Pulmonary artery endothelial cell (primary cell): Measurements from ENCODE around the gene ZNF385C. TPM values are rescaled to one million over a fixed set of nuclear protein-coding genes. Genes with fewer than 3 reads are reported as not detected.

Experiments
- DNase-seq: peaks from one replicate; pipeline ENCODE4 v3.0.0-alpha.2; 2011; ENCODE audit warnings: low read depth, low spot score
- total RNA-seq: library from RNA; depleted of rRNA; stranded (reverse); fragments of >200 nt; gene quantifications from 2 replicates; pipeline ENCODE4 v1.2.3, GENCODE V29; 2014

Gene ZNF385C
- total RNA-seq, 1 donor from 2014 or later, result not detected

DNA sequence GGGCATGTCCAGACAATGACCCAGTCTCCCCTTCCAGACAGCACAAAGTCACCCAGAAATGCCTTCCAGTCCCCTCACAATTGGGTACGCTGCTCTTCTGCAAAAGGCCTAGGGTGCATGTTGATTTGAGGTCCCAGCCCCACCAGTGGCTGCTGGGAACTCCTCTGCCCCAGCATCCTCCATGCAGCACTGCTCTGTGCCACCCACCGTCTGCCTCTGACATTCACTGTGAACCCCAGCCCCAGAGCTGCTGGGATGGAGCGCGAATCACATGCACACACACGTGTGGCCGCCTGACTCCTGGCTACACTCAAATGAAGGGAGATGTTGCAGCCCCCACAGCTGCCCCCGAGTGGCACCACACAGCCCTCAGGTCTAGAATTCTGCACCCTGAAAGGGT lies 46.6 kb downstream of the ZNF385C start:
- no peak for DNase-seq

DNA sequence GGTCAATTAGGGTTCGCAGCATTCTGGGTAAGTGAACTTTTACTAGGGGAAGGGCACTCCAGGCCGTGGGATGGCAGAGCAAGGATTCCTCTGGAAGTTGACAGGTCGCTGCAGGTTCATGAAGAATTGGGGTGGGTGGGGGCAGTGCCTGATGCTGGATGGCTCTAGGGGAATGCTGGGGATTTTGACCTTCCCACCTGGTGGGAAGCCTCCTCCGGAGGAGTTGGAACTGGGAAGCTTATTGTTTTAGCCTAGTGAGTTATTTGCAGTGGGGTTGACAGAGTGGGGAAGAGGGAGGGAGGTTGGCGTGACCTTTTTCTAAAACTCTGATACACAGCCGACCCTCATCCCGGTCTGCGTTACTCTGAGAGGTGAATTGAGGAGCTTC lies 47.3 kb downstream of the ZNF385C start:
- DNase-seq, result no peak

DNA sequence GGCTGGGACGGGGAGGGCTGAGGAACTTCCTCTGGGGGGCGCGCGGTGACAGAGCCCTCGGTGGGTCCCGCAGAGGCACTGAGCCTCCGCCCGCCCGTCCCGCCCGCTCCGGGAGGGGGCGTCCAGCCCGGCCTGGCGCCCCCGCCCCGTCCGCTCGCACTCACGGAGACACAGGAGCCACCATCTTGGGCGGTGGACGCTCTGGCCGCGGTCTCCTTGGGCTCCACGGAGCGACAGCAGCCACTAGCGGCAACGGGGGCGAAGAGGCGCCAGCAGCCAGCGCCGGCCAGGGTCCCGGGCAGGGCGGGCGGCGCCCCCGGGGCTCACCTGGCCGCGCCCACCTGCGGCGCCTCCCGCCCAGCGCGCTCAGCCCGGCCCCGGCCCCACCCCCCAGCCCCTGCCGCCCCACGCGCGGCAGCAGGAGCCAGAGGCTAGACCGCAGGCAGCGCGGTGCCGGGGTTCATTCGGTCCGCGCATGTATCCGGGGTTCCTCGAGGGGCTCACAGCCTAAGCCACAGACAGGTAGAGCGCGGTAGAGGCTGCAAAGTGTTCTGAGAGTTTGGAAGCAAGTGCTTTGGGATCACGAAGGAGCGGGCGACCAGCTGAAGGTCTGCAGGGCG lies 47.8 kb downstream of the ZNF385C start, which contains the start of gene C17orf113:
Gene C17orf113 (minus strand): TSS at position 209 of the 620 bp plus-strand sequence. CDS start 7,225 bp downstream, outside the sequence.
- DNase-seq, result no peak

DNA sequence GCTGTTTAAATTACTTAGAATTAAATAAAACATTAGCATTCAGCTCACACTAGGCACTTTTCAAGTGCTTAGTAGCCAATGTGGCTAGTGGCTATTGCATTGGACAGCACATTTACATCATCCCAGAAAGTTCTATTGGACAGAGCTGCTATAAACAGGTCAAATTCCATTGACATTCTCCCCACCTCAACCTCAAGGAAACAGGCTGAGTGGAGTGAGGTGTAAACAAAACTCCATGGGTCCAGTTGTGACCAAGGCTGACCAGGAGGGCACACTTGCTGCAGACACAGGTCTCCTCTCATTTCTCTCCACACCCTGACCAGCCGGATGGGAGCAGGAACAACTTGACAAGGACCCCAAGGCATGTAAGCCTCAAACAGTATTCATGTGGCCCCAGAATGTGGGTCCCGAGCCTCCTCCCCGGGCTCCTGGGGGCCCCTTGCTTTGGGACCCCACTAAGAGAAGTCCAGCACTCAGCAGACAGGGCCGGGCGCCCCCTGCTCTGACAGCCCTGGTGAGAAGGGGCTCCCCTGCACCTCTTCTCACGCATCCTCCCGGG lies 48.4 kb downstream of the ZNF385C start:
- DNase-seq, result no peak

DNA sequence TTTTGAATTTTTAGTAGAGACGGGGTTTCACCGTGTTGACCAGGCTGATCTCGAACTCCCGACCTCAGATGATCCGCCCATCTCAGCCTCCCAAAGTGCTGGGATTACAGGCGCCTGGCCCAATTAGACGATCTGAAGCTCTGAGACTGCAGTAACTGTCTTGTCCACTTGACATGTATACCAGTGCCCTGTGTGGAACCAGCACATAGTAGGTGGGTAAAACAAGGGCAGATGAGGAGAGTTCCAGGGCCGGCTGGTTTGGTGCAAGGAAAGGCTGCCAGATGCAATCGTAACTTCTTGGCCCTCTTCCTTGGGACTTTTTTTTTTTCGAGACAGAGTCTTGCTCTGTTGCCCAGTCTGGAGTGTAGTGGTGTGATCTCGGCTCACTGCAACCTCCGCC lies 50.9 kb downstream of the ZNF385C start:
- no peak for DNase-seq

DNA sequence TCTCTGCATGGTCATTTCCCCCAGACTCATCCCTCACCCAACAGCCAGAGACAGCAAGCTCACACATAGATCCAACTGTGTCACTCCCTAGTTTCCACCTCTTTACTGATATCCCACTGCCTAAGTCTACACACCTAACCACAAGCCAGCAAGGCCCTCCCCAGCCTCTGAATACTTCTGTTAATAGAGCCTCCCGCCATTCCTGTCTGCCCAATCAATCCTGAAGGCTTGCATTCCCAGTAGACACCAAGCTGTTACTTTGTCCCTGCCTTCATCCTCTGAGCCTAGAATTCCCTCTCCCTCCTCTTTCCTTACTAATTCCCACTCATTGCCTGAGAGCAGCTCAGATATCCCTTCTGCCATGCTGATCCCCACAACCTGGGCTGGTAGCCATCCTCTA lies 52.6 kb downstream of the ZNF385C start:
- no peak for DNase-seq

DNA sequence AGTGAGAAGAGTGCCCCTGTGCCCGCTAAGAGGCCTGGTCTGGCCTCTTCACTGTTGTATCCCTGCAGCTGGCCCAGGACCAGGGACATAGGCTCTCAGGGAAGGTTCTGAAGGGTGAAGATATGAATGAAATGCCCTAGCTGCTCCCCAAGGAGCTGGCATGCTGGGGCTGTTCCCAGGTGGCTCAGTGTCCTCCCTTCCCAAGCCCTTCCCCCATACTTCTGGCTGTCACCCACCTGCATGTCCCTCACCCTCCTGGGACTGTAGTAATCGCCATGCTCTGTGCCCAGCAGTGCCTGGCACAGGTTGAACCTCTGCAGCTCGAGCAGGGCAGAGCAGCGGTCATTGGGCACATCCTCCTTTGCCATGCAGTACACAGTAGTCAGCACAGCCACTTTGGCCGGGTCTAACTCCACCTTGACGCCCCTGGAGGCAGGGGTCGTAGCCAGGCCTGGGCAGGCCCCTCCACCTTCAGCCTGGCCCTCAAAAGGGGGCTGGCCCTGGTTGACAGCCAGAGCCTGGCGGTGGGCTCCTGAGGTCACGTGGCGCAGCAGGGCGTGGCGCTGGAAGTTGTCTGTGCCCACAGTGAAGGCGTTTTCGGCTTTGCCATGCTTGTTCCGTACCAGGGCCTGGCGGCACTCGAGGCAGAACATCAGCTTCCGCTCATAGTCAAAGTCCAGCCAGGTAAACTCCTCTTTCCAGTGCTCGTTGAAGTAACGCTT lies 55.5 kb downstream of the ZNF385C start:
- DNase-seq, result no peak

DNA sequence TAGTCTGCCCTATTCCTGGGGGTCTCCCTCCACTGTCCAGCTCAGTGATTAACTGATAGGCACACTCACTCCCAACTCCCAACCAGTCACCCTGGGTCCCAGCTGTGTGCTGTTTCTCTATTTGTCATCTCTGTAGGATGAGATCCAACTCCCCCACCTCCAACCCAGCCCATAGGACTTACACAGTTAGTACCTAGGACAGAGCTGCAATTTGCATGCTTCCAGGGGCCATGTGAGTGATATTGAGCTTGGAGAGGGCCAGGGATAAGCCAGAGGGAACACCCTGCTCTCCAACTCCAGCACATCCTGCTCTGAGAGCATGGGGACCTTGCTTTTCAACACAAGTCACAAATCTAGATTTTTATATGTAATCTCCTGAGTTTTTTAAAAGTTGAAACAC lies 56.7 kb downstream of the ZNF385C start:
- DNase-seq, result no peak

DNA sequence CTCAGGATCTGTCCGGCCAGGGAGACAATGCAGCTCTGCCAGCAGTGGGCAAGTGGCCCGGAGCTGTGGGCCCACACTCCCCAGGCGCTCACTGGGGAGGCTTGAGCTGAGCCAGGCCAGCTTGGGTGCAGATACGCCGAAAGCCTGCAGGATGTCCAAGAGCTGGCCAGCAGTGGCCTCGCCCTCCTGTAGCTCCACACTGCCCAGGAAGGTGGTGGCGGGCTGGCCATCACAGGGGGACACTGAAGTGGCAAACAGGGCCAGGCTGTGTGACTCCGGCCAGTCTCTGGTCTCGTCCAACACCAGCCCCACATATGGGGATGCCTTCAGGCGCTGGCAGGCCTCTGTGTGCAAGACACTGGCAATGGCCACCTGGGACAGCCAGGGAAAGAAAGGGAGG lies 57.5 kb downstream of the ZNF385C start:
- no peak for DNase-seq

DNA sequence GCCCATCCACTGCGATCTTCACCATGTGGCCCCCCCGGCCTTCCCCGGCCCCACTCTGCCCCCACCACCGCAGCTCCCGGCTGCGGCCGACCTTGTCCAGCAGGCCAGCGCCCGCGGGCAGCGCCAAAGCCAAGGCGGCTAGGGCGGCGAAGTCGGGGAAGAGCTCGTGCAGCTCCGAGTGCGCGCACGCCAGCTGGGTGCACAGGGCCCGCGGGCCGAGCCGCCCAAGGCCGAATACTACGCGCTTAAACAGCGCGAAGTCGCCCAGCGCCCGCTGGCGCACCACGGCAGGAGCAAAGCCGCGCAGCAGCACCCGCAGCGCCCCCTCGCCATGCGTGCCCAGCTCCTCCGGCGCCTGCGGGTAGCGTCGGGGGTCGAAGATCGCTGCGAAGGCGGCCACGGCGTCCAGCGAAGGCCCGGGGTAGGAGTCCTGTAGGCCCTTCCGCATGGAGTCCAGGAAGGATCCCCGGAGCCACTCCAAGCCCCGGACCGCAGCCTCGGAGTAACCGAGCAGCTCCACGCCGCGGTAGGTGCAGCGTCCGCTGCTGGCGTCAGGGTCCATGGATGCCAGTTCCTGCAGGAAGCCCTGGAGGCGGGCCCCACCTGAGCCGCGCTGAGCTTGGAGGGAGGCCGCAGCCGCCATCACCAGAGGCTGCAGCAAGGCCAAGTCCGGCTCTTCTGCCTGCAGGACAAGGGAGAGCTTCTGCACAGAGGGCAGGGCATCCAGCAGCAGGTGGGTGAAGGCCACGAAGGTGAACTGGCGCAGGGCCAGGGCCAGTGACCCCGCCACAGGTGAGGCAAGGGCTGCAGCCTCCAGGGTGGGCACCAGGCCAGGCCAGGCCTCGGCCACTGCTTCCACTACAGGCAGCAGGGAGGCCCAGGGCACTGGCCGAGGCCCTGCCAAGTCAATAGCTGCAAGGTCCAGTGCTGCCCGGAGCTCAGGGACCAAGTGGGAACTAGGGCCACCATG lies 58.2 kb downstream of the ZNF385C start:
- DNase-seq, result no peak

DNA sequence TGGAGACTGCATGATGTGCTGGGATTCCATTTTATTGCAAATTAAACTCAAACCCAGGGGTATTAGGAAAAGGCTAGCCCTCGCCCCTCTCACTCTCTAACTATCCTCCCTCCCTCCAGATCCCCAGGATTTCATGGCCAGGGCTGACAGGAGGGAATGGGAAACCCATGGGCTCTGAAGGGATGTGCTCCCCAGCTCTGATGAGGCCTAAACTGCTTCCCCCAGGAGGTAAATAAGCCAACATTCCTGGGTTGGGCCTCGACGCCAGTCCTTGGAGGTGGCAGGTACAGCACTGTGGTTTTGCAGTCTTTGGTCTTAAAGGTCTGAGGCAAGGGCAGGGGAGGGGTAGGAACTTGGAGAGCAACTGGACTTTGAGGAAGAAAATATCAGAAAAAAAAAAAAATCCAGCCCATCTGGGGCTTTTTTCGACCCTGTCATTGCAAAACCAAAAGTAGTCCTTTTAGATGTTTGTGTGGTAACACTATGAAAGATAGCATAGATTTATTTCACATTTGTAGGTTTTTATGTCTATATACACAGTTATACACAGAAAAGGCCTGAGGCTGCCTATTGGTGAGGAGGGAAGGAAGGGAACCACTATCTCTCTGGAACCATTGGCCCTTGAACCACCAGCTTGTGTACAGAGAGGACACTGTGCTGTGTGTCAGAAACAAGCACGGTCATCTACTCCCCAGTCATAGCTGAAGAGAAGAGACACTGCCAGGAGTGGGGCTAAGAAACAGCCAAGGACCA lies 59.9 kb downstream of the ZNF385C start:
- DNase-seq, result no peak

DNA sequence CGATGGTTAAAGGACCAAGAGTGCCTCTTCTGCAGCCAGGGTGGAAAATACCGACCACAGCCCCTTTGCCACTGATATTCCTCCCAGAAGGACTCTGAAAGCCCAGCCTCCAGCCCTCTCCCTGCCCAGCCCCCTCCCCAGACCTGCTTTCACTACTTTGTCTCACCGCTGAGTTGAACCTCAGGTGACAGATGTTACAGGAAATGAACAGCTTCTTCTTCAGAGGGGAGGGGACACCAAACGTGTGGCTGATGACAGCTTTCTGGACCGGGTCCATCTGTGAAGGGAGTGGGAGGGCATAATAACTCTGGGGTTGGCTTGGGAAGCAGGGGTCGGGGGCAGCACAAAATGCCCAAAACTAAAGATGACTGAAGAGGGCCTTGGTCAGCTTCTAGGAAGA lies 64.2 kb downstream of the ZNF385C start:
- DNase-seq, result no peak

DNA sequence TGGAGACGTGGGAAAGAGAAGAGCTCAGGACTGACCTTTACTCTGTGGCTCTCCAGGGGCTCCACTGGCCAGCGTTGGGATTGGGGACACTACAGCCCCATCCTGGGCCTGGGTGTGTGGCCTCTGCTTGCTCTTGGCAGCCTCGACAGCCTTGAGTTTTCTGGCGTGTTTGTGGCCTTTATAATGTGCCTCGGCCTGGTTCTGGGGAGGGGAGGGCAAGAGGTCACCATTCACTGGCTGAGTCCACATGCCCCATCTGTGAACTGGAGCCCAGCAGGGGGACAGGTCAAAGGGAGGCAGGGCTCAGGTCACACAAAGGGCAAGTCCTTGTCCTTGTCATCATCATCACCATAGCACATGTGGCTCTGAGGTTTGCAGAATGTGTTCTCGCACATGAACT lies 66.7 kb downstream of the ZNF385C start:
- no peak for DNase-seq

DNA sequence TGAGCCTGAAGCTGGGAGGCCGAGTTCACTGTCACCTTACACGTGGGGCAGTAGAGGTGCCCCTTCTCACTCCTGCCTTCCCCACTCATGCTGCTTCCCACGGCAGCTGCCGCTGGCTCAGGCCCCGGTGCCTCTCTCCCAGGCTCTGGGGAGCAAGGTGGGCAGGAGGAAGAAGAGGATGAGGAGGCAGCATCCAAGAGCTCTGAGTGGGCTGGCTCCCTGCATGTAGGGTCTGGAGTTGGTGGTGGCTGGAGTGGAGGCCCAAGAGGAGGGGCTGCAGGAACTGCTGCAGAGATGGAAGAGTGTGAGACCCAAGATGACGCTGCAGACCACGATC lies 69.5 kb downstream of the ZNF385C start:
- no peak for DNase-seq

DNA sequence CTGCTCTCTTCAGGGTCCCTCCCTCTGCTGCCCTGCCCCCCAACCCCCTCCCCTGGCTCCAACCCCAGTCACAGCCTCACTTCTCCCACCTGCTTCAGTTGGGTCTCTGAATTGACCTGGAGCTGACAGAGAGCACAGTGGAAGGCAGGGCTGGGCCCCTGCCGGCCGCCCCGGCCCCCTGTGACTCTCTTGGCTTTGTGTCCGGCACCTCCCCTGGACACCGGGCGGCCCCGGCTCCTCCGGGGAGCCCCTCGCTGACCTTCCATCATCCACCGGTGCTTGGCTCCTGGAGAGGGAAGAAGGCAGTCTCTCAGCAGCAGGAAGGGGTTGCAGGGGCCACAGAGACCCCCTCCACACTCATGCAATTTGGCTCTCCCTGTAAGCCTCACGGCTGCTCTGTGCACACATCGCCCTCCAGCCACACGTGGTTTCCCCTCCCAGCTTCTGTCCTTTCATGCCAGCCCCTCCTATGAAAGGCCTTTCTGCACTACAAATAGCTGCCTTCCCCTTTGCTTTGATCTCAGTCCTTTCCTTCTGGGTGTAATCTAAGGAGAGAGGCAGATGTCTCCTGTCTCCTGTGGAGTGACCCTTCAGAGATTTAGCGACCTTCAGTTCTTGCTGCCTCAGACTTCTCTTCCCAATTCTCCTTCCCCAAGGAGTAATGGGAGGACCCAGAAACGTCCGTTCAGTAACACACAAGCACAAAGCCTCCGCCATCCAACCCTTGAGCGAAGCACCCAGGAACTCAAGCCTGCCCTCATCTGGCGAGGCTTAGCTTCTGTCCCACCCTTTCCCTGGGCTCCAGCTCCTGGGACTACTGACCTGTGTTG lies 70.1 kb downstream of the ZNF385C start:
- DNase-seq, result no peak

DNA sequence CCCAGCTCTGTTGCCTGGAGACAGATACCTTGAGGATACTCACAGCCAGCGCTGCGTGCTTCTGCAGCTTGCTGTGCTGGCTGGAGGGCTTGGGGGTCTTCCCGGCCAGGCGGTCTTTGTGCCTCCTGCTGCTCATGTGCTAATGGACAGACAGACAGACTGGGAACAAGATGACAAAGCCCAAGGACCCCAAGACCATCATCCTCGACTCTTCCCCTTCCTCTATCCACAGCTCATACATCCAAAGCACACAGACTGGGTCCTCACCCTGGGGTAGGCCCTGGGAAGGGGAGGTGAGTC lies 70.7 kb downstream of the ZNF385C start:
- DNase-seq, result no peak

DNA sequence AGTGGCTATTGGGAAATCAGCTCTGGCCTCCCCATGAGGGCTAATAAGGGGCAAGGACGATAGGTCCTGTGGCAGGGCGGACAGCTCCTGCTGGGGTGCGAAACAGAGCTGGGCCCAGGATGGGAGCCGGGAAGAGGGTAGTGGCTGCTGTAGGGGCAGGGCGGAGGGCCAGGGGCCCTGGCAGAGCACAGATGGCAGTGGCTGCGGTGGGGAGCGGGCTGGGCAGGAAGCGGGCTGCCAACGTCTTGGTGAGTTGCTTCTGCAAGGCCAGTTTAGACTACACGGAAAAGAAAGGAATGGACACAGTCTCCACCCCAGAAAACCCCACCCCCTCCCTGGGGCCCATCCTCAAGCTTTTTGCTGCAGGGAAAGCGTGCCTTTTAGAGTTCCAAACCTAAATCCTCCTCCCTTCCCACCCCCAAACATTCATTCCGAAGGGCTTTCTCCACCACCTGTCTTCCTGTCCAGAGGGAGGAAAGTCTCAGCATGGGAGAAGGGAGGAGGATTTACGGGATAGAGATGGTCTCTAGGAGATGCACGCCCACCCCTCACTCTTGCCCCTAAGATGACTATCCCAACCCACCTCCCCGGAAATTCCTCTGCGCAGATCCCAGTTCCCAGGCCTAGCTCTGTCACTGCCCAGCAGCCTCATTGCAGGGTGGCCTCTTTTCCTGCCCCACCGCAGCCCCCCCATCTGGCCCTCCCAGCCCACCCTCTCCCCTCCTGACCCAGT lies 71.2 kb downstream of the ZNF385C start:
- DNase-seq, result no peak

DNA sequence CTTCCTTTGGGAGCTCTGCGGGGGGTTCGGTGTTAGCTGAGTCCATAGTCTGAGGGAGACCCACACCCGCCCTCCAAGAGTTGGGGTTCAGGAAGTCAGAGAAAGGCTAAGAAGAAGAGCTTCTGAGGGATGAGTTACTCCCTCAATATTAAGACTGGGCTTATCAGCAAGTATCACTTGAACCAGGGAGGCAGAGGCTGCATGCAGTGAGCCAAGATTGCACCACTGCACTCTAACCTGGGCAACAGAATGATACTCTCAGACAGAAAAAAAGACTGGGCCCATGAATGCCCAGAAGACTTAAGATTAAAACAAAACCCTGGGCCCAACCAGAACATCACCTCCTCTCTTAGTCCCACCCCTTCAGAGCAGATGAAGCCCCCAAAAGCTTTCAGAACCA lies 72.3 kb downstream of the ZNF385C start:
- DNase-seq, result no peak

DNA sequence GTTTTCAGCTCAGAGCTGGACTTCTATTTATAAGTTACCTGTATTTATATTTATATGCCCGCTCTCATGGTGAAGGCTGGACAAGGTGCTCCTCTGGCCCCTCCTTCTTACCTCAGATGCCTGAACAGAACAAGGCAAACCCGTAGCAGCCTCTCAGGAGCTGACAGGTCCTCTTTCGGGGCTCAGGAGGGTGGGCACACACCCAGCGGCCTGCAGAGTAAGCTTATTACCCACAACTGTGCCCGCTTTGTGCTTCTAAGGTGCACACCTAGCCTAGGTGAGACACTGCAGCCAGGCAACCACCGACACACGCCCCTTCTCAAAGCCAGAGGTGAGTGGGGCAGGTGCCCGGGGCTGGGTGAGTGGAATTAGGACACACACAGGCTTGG lies 73.1 kb downstream of the ZNF385C start:
- DNase-seq, result no peak
